Cardiac muscle cell (in vitro differentiated cells and primary cell): Measurements from ENCODE around the gene UBE4A. TPM values are rescaled to one million over a fixed set of nuclear protein-coding genes. Genes with fewer than 3 reads are reported as not detected.
A peak's percentile ranks its signal among the peaks of the same experiment; 100 is the strongest.

ENCODE experiments used
- DNase-seq, 2 donors: peaks; one replicate each; pipeline versions ENCODE4 v3.0.0 to v3.0.0-alpha.2; 2010 to 2017; ENCODE audit warnings: low read depth in 1 of 2, low spot score in 1 of 2
- H3K27ac ChIP-seq: fragments of 200-600 bp; sonication (generic); 2 replicates; pipeline ENCODE4 v1.5.1; 2016
- H3K27me3 ChIP-seq: fragments of 200-600 bp; sonication (generic); 2 replicates; pipeline ENCODE4 v1.6.0; 2016; ENCODE audit warnings: control low read depth
- H3K36me3 ChIP-seq: fragments of 200-600 bp; sonication (generic); 2 replicates; pipeline ENCODE4 v1.5.1; 2016; ENCODE audit warnings: control low read depth
- H3K4me1 ChIP-seq: fragments of 200-600 bp; sonication (generic); 2 replicates; pipeline ENCODE4 v1.8.1; 2017; ENCODE audit warnings: low read depth, mild to moderate bottlenecking, mixed run types
- H3K4me3 ChIP-seq: fragments of 200-600 bp; sonication (generic); 2 replicates; pipeline ENCODE4 v1.5.1; 2016; ENCODE audit warnings: mild to moderate bottlenecking
- H3K9me3 ChIP-seq: fragments of 200-600 bp; sonication (generic); 2 replicates; pipeline ENCODE4 v1.5.1; 2017; ENCODE audit warnings: low read depth, mild to moderate bottlenecking, control low read depth
- polyA plus RNA-seq: library from polyadenylated mRNA; unstranded; fragments of >200 nt; fragmentation: Nextera tagmentation; extraction: Ambion mirVana; gene quantifications from 2 replicates; pipeline ENCODE4 v1.2.1, GENCODE V29; 2016
- total RNA-seq: library from RNA; depleted of rRNA; stranded (reverse); fragments of >200 nt; gene quantifications from 2 replicates; pipeline ENCODE4 v1.2.3, GENCODE V29; 2016
- TF ChIP-seq, protein P1 (sequence below): IDR thresholded peaks from 2 replicates; pipeline ENCODE4 v1.5.1; 2012; ENCODE audit warnings: low read depth, mild to moderate bottlenecking, low read length

UBE4A gene
- total and polyA plus RNA-seq, 2 experiments from 2014 or later, result 17.4 to 23.6 TPM

DNA sequence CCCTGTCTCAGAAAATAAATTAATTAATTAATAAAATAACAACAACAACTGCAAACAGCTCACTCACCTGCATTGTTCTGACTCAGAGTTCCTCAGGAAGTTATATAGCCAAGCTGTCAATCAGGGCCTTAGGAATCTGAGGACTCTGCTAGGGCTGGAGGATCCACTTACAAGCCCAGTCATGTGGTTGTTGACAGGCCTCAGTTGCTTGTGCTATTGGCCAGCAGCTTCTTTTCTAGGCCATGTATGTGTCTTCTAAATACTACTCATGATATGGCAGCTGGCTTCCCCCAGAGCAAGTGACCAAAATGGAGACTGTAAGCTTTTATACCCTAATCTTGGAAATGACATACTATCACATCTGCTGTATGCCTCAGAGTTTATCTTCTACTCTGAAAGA, 21.2 kb downstream of the UBE4A start:
- Histone ChIP-seq H3K27me3 (no peaks in the 10 kb centered on the region), H3K4me1 (no peaks in the 10 kb centered on the region), H3K9me3 (no peaks in the 10 kb centered on the region), H3K27ac (no peak overlapping the region), H3K4me3 (no peak overlapping the region), H3K36me3 (peaks cover 48% of the 10 kb centered on the region)
- DNase-seq, result peak in 1 of 2 donors; percentile 21
- TF ChIP-seq, protein P1, sequence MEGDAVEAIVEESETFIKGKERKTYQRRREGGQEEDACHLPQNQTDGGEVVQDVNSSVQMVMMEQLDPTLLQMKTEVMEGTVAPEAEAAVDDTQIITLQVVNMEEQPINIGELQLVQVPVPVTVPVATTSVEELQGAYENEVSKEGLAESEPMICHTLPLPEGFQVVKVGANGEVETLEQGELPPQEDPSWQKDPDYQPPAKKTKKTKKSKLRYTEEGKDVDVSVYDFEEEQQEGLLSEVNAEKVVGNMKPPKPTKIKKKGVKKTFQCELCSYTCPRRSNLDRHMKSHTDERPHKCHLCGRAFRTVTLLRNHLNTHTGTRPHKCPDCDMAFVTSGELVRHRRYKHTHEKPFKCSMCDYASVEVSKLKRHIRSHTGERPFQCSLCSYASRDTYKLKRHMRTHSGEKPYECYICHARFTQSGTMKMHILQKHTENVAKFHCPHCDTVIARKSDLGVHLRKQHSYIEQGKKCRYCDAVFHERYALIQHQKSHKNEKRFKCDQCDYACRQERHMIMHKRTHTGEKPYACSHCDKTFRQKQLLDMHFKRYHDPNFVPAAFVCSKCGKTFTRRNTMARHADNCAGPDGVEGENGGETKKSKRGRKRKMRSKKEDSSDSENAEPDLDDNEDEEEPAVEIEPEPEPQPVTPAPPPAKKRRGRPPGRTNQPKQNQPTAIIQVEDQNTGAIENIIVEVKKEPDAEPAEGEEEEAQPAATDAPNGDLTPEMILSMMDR, result no peak

DNA sequence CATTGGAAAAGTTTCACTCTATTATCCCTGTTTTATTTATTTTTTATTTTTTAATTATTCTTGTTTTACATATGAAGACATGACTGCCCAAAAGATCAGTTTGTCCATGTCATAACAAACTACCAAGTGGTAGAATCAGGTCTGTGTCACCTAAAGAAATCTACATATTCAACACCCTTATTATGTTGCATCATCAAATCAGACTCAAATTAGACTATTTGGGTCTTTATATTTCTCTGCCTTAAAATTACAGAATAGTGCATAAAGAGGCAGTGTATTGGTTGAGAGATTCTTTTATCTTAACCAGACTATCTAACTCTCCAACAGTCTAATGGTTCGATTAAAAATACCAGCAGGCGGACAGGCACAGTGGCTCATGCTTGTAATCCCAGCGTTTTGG, 23.6 kb downstream of the UBE4A start:
- Histone ChIP-seq H3K4me3 (no peak overlapping the region), H3K27ac (no peak overlapping the region), H3K4me1 (no peaks in the 10 kb centered on the region), H3K9me3 (no peaks in the 10 kb centered on the region), H3K27me3 (no peaks in the 10 kb centered on the region), H3K36me3 (peaks cover 48% of the 10 kb centered on the region)
- no peak for DNase-seq
- TF ChIP-seq, protein P1, result no peak

DNA sequence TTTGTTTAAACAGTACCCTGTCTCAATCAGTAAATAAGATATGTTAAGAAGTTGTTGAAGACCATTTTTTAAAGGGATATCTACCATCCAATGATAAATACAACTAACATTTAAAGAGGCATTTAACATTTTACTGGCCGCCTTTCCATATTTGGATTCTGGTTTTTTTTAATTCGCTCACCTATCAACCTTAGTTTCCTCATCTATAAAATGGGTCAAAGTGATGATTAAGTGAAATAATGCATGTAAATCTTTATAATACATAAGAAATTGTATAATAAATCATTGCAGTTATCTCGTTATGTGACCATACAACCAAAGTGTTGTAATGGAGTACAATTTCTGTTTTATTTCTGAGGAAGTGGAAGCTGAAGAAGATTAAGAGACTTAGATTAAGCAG, 24.3 kb downstream of the UBE4A start:
- TF ChIP-seq, protein P1, result no peak
- no peaks in the 10 kb centered on the region for H3K9me3 ChIP-seq

DNA sequence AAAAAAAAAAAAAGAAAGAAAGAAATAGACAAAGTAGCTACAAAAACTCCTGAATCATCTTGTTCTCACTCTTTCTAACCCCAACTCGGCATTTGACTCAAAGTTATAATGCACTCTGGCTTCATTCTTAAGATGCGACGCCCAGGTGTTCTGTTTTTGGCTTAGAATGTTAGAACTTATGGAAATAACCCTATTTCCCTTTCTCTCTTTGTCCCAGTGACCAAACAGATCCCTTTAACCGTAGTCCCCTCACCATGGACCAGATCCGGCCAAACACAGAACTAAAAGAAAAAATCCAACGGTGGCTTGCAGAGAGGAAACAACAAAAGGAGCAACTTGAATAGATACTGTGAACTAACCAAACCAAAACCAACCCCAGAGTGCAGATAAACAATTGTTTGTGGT, 36.7 kb downstream of the UBE4A start:
- no peaks in the 10 kb centered on the region for H3K9me3 ChIP-seq
- DNase-seq, result no peak
- no peak overlapping the region for H3K27ac ChIP-seq
- TF ChIP-seq, protein P1, result no peak
- H3K36me3 ChIP-seq, result peaks cover 36% of the 10 kb centered on the region
- H3K27me3 ChIP-seq, result no peaks in the 10 kb centered on the region
- no peak overlapping the region for H3K4me3 ChIP-seq
- no peaks in the 10 kb centered on the region for H3K4me1 ChIP-seq

More for the DNA sequence above, 24.3 kb downstream of the UBE4A start:
- Histone ChIP-seq H3K36me3 (peaks cover 50% of the 10 kb centered on the region), H3K27ac (no peak overlapping the region), H3K4me1 (no peaks in the 10 kb centered on the region), H3K4me3 (no peak overlapping the region), H3K27me3 (no peaks in the 10 kb centered on the region)
- no peak for DNase-seq

DNA sequence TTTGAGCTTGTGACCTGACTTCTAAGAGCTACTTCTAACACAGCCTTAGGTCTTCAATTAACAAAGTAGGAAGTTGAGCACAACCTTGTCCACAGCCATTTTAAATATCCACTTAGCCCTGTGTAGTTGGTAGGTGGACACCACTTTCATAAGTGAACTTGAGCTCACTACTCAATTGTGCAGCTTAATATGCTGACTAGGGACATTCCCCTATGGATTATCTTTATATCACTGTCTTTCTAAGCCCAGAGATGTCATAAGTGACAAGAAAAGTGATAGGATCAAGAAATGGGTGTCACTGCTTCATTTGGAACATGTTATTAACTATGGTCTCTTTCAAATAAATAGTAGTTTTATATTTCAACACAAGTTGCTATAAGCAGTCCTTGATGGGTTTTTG, 38.0 kb downstream of the UBE4A start:
- H3K27me3 ChIP-seq, result no peaks in the 10 kb centered on the region
- TF ChIP-seq, protein P1, result no peak
- no peak overlapping the region for H3K4me3 ChIP-seq
- H3K27ac ChIP-seq, result no peak overlapping the region
- H3K4me1 ChIP-seq, result no peaks in the 10 kb centered on the region
- no peak for DNase-seq
- no peaks in the 10 kb centered on the region for H3K9me3 ChIP-seq
- H3K36me3 ChIP-seq, result peaks cover 31% of the 10 kb centered on the region
